GM04503 (cell line): ENCODE results near the gene BAHCC1.
"Not testable (repeated sequence)": the region's sequence is repeated elsewhere in the genome, so short reads cannot be mapped to it uniquely, and the experiment has no call there.

Experiments
- DNase-seq: peaks from one replicate; pipeline ENCODE4 v3.0.0-alpha.2; 2012; ENCODE audit warnings: low read depth

The BAHCC1 gene

GRCh38 chr17:81394921-81395599 lies at the start of gene BAHCC1:
Gene BAHCC1, plus strand, starts transcription at chr17:81395457. Its CDS starts 4,283 bp downstream, at chr17:81399740.
- DNase-seq, result peak; percentile 97

- peak; percentile 63 for DNase-seq
These were observed 49.0 kb upstream of the BAHCC1 start for GRCh38 chr17:81346090-81346907.

- DNase-seq, result no peak
These were observed 48.3 kb upstream of the BAHCC1 start for GRCh38 chr17:81346908-81347349.

GRCh38 chr17:81347437-81347836 lies 47.8 kb upstream of the BAHCC1 start:
- no peak for DNase-seq

GRCh38 chr17:81348097-81349055 lies 46.9 kb upstream of the BAHCC1 start:
- DNase-seq, result no peak

- no peak for DNase-seq
These were observed 45.6 kb upstream of the BAHCC1 start for GRCh38 chr17:81349397-81350319.

- no peak for DNase-seq
These were observed 44.9 kb upstream of the BAHCC1 start for GRCh38 chr17:81350320-81350890.

GRCh38 chr17:81351329-81352052 lies 43.8 kb upstream of the BAHCC1 start:
- DNase-seq, result not testable (repeated sequence)

- not testable (repeated sequence) for DNase-seq
These were observed 43.2 kb upstream of the BAHCC1 start for GRCh38 chr17:81352056-81352455.

GRCh38 chr17:81354252-81354953 lies 40.9 kb upstream of the BAHCC1 start:
- DNase-seq, result no peak

GRCh38 chr17:81354954-81355347 lies 40.3 kb upstream of the BAHCC1 start:
- DNase-seq, result no peak

- no peak for DNase-seq
These were observed 36.0 kb upstream of the BAHCC1 start for GRCh38 chr17:81359218-81359617.

- DNase-seq, result not testable (repeated sequence)
These were observed 33.3 kb upstream of the BAHCC1 start for GRCh38 chr17:81362001-81362400.

- no peak for DNase-seq
These were observed 30.7 kb upstream of the BAHCC1 start for GRCh38 chr17:81364278-81365147.

- no peak for DNase-seq
These were observed 30.1 kb upstream of the BAHCC1 start for GRCh38 chr17:81365148-81365600.

- no peak for DNase-seq
These were observed 29.4 kb upstream of the BAHCC1 start for GRCh38 chr17:81365601-81366585.

- no peak for DNase-seq
These were observed 28.6 kb upstream of the BAHCC1 start for GRCh38 chr17:81366648-81367047.
